A673 (cell line): ENCODE data around the gene NEDD9.

Experiments used
- CTCF ChIP-seq: fragments of 300-800, 200-600 bp; sonication (generic); conservative IDR thresholded peaks from 2 replicates; pipeline ENCODE4 v1.5.1; 2017; ENCODE audit warnings: low read depth, mild to moderate bottlenecking, antibody characterized with exemption, low read length, moderate library complexity, mixed read lengths
- EZH2 ChIP-seq: fragments of 200-600 bp; sonication (generic); IDR thresholded peaks from 2 replicates; pipeline ENCODE4 v1.6.1; 2017; ENCODE audit warnings: borderline replicate concordance, low read depth, mild to moderate bottlenecking, mixed read lengths, antibody characterized with exemption, low read length; ENCODE audit not compliant: poor library complexity, severe bottlenecking

- no peak for TF ChIP-seq CTCF
- no peak for TF ChIP-seq EZH2
Measured at GRCh38 chr6:11197175-11197536, 35.3 kb downstream of the NEDD9 start.
